Measurements from ENCODE around the gene HS6ST3. TPM values are rescaled to one million over a fixed set of nuclear protein-coding genes. Genes with fewer than 3 reads are reported as not detected.

HS6ST3 gene
- total RNA-seq, 4 donors from 2014 or later = 0.04 to 0.59 (median 0.57) TPM; not detected in 1

DNA sequence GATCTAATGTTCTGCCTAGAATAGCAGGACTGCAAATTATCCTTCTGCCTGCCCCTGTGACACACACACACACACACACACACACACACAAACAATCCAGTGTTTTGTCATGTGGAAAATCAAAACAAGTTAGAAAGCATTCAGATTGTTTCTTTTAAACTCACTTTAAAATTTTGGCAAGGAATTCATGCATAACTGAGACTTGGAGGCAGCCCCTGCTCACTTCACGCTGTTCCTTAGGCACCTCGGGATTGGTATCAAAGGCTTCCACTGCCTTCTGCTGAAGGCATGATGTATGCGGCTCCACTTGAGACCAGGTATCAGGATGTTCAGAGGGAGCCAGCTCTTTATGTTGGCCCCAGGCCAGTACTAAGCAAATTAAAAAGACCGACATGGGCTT, 745.6 kb downstream of the HS6ST3 start:
- TF ChIP-seq, protein P1, sequence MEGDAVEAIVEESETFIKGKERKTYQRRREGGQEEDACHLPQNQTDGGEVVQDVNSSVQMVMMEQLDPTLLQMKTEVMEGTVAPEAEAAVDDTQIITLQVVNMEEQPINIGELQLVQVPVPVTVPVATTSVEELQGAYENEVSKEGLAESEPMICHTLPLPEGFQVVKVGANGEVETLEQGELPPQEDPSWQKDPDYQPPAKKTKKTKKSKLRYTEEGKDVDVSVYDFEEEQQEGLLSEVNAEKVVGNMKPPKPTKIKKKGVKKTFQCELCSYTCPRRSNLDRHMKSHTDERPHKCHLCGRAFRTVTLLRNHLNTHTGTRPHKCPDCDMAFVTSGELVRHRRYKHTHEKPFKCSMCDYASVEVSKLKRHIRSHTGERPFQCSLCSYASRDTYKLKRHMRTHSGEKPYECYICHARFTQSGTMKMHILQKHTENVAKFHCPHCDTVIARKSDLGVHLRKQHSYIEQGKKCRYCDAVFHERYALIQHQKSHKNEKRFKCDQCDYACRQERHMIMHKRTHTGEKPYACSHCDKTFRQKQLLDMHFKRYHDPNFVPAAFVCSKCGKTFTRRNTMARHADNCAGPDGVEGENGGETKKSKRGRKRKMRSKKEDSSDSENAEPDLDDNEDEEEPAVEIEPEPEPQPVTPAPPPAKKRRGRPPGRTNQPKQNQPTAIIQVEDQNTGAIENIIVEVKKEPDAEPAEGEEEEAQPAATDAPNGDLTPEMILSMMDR (IDR thresholded peaks at IDR 0.05) = no peak
- TF ChIP-seq POLR2A (IDR thresholded peaks at IDR 0.05) = no peak
- Histone ChIP-seq H3K36me3 (no peaks in the 10 kb centered on the region), H3K9me3 (no peaks in the 10 kb centered on the region), H3K4me1 (no peaks in the 10 kb centered on the region), H3K4me3 (no peak overlapping the region), H3K27ac (no peak overlapping the region), H3K27me3 (no peaks in the 10 kb centered on the region)
- DNase-seq = no peak
- WGBS, 2 donors = 19 to 29% methylated on average over 4 of the region's 4 CpGs
- intact Hi-C loops (cut with DNase I) = no loop called here

DNA sequence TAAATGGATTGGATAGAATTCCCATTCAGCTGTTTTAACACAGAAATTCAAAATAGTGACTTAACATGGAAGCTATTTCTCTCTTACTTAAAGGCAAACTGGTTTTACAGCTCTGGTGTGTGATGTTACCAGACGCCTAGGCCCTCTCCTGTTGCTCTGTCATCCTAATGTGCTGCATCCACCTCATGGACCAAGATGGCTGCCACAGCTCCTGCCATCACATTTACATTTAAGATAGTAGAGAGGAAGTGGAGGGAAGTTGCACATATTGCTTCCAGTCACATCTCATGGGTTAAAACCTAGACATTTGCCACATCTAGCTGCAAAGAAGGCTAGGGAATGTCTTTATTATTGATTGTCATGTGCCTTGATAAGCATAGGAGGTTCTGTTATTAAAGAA, 746.8 kb downstream of the HS6ST3 start:
- no peak for DNase-seq
- Histone ChIP-seq H3K36me3 (no peaks in the 10 kb centered on the region), H3K9me3 (no peaks in the 10 kb centered on the region), H3K27me3 (no peaks in the 10 kb centered on the region), H3K4me1 (no peaks in the 10 kb centered on the region), H3K4me3 (no peak overlapping the region), H3K27ac (no peak overlapping the region)
- no peak for TF ChIP-seq POLR2A (IDR thresholded peaks at IDR 0.05)
- TF ChIP-seq, protein P1 (IDR thresholded peaks at IDR 0.05) = no peak
- 69 to 71% methylated on average over 1 of the region's 1 CpG for WGBS, 2 donors
- intact Hi-C loops (cut with DNase I) = no loop called here

GRCh38 chr13:96837809-96838208, 747.9 kb downstream of the HS6ST3 start:
- intact Hi-C loops (cut with DNase I) = no loop called here
- H3K27ac ChIP-seq = no peak overlapping the region
- no peaks in the 10 kb centered on the region for H3K9me3 ChIP-seq
- no peaks in the 10 kb centered on the region for H3K36me3 ChIP-seq
- TF ChIP-seq, protein P1 (IDR thresholded peaks at IDR 0.05) = no peak
- TF ChIP-seq POLR2A (IDR thresholded peaks at IDR 0.05) = no peak
- no peak overlapping the region for H3K4me3 ChIP-seq
- no peaks in the 10 kb centered on the region for H3K4me1 ChIP-seq
- DNase-seq = no peak
- no peaks in the 10 kb centered on the region for H3K27me3 ChIP-seq
- WGBS, 2 donors = 55 to 73% methylated on average over 1 of the region's 1 CpG

DNA sequence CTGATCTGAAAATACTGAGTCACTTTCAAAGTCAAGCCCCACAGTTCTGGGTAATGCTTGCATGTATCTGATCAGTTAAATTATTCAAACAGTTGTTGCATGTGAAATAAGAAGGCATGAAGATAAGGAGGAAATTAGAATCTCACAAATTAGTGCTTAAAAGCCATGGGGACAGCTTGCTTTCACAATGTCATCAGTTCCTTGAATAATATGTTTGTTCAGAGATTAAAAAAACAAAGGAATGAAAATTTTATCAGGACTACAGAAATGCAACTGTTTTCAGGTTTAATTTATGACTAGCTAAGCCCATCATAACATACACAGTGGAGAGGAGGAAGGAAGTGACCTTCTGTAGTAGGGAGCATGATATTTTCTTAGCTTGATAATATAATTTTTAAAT, 754.3 kb downstream of the HS6ST3 start:
- no peak for DNase-seq
- Histone ChIP-seq H3K9me3 (no peaks in the 10 kb centered on the region), H3K27me3 (no peaks in the 10 kb centered on the region), H3K36me3 (no peaks in the 10 kb centered on the region), H3K4me3 (no peak overlapping the region), H3K27ac (no peak overlapping the region), H3K4me1 (no peaks in the 10 kb centered on the region)
- TF ChIP-seq, protein P1 (IDR thresholded peaks at IDR 0.05) = no peak
- no peak for TF ChIP-seq POLR2A (IDR thresholded peaks at IDR 0.05)
- intact Hi-C loops (cut with DNase I) = no loop called here

DNA sequence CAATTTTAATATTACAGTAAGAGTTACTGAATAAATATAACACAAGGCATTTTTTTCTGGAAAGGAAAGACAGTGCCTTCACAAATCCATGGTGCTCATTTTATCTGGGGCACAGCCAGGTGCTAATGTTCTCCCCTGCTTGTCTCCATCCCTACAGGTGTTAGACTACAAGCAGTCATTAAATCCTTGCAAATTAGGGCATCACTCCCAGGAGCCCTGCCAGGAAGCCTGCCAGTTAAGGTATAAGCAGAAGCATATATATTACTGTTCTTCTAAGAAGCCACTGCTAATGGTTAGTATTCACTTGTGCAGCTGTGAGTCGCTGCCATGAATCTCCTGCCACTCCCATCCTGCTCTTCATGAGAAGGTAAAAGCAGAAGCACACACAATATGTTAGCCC, 754.7 kb downstream of the HS6ST3 start:
- Histone ChIP-seq H3K27ac (no peak overlapping the region), H3K9me3 (no peaks in the 10 kb centered on the region), H3K27me3 (no peaks in the 10 kb centered on the region), H3K36me3 (no peaks in the 10 kb centered on the region), H3K4me1 (no peaks in the 10 kb centered on the region), H3K4me3 (no peak overlapping the region)
- no peak for TF ChIP-seq POLR2A (IDR thresholded peaks at IDR 0.05)
- TF ChIP-seq, protein P1 (IDR thresholded peaks at IDR 0.05) = no peak
- DNase-seq = no peak
- intact Hi-C loops (cut with DNase I) = no loop called here
- WGBS, 2 donors = 69 to 80% methylated on average over 1 of the region's 1 CpG
